H1 (cell line): ENCODE results near the gene NETO2. TPM values are rescaled to one million over a fixed set of nuclear protein-coding genes. Genes with fewer than 3 reads are reported as not detected.

ENCODE experiments used
- CHD1 ChIP-seq: IDR thresholded peaks from 2 replicates; pipeline ENCODE4 v1.6.1; 2012; ENCODE audit warnings: low read depth, low read length, improper control_type of control experiment
- EZH2 ChIP-seq: fragments of 200-600 bp; sonication (generic); IDR thresholded peaks from 2 replicates; pipeline ENCODE4 v1.7.1; 2012; ENCODE audit warnings: low read depth, mild to moderate bottlenecking, moderate library complexity, low read length, inconsistent platforms; ENCODE audit not compliant: severe bottlenecking
- JUND ChIP-seq: IDR thresholded peaks from 2 replicates; pipeline ENCODE4 v1.6.1; 2011; ENCODE audit warnings: mild to moderate bottlenecking, improper control_type of control experiment, low read length
- TAF1 ChIP-seq: IDR thresholded peaks from 2 replicates; pipeline ENCODE4 v1.6.1; 2011; ENCODE audit warnings: mild to moderate bottlenecking, low read depth, low read length
- polyA plus RNA-seq, 7 experiments: library from polyadenylated mRNA; depleted of rRNA in 3 of 7; stranded (reverse) in 5 of 7; unstranded in 2 of 7; fragments of >200 nt in 5 of 7; fragments of 200-250 nt in 2 of 7; gene quantifications; 1 replicate in 5 of 7; 2 replicates in 1 of 7; 4 replicates in 1 of 7; pipeline versions ENCODE4 v1.2.1 to v1.2.3, GENCODE V29; 2011 to 2013; ENCODE audit warnings: missing spikeins in 2 of 7, mixed read lengths in 2 of 7
- total RNA-seq: library from RNA; stranded (reverse); fragmentation: NEBNext Ultra II Directional; extraction: Animal tissue kit (Norgen Biotek cat#: 25700); gene quantifications from 2 replicates; pipeline ENCODE4 v1.2.1, GENCODE V29; 2021
- TF ChIP-seq, protein P1 (sequence below), 3 experiments: IDR thresholded peaks; 1 replicate in 2 of 3; 2 replicates in 1 of 3; pipeline versions ENCODE4 v1.5.1 to v1.6.1; 2011; ENCODE audit warnings: low read length in 3 of 3, mild to moderate bottlenecking in 3 of 3, inconsistent platforms in 2 of 3, low read depth in 1 of 3, moderate library complexity in 1 of 3; ENCODE audit not compliant: insufficient read depth in 1 of 3; ENCODE audit errors: control extremely low read depth in 1 of 3

The NETO2 gene
- total and polyA plus RNA-seq, 2 of the 8 experiments (the other 6 are each of a cell fraction or from before 2014, with no cell fraction given): 9.4 to 12.5 TPM

- TF ChIP-seq, protein P1, sequence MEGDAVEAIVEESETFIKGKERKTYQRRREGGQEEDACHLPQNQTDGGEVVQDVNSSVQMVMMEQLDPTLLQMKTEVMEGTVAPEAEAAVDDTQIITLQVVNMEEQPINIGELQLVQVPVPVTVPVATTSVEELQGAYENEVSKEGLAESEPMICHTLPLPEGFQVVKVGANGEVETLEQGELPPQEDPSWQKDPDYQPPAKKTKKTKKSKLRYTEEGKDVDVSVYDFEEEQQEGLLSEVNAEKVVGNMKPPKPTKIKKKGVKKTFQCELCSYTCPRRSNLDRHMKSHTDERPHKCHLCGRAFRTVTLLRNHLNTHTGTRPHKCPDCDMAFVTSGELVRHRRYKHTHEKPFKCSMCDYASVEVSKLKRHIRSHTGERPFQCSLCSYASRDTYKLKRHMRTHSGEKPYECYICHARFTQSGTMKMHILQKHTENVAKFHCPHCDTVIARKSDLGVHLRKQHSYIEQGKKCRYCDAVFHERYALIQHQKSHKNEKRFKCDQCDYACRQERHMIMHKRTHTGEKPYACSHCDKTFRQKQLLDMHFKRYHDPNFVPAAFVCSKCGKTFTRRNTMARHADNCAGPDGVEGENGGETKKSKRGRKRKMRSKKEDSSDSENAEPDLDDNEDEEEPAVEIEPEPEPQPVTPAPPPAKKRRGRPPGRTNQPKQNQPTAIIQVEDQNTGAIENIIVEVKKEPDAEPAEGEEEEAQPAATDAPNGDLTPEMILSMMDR (IDR thresholded peaks at IDR 0.05; ENCODE audit: control extremely low read depth in 1 of 3, insufficient read depth in 1 of 3, low read depth in 1 of 3, low read length in 3 of 3): no peak
- no peak for TF ChIP-seq JUND
- TF ChIP-seq EZH2: no peak
- TF ChIP-seq CHD1: no peak
- TF ChIP-seq TAF1: no peak
These were observed 85.3 kb downstream of the NETO2 start (continued) for GRCh38 chr16:47058295-47059086.
